GM21360 (cell line): Measurements from ENCODE around the gene CLEC18C.
"Not testable (repeated sequence)": the region's sequence is repeated elsewhere in the genome, so short reads cannot be mapped to it uniquely, and the experiment has no call there.

Experiments used
- ATAC-seq: cut with Tn5 transposase; IDR thresholded peaks from one replicate; pipeline ENCODE4 v1.9.1; 2021; ENCODE audit warnings: mild to moderate bottlenecking, moderate library complexity; ENCODE audit not compliant: unreplicated experiment

The CLEC18C gene

GRCh38 chr16:70173212-70173837 is at the start of gene CLEC18C:
CLEC18C (plus strand) TSS chr16:70173787; CDS start chr16:70174279, 492 bp downstream.
- not testable (repeated sequence) for ATAC-seq

- not testable (repeated sequence) for ATAC-seq
Measured at GRCh38 chr16:70123822-70124221, 49.8 kb upstream of the CLEC18C start.

GRCh38 chr16:70126226-70126625 is 47.4 kb upstream of the CLEC18C start:
- ATAC-seq, result not testable (repeated sequence)

- not testable (repeated sequence) for ATAC-seq
Measured at GRCh38 chr16:70127706-70128105, 45.9 kb upstream of the CLEC18C start.

- ATAC-seq, result not testable (repeated sequence)
Measured at GRCh38 chr16:70128844-70129243, 44.7 kb upstream of the CLEC18C start.

- ATAC-seq, result not testable (repeated sequence)
Measured at GRCh38 chr16:70135796-70136195, 37.8 kb upstream of the CLEC18C start.

- not testable (repeated sequence) for ATAC-seq
Measured at GRCh38 chr16:70136595-70136994, 37.0 kb upstream of the CLEC18C start.

- not testable (repeated sequence) for ATAC-seq
Measured at GRCh38 chr16:70142739-70143138, 30.8 kb upstream of the CLEC18C start.

DNA sequence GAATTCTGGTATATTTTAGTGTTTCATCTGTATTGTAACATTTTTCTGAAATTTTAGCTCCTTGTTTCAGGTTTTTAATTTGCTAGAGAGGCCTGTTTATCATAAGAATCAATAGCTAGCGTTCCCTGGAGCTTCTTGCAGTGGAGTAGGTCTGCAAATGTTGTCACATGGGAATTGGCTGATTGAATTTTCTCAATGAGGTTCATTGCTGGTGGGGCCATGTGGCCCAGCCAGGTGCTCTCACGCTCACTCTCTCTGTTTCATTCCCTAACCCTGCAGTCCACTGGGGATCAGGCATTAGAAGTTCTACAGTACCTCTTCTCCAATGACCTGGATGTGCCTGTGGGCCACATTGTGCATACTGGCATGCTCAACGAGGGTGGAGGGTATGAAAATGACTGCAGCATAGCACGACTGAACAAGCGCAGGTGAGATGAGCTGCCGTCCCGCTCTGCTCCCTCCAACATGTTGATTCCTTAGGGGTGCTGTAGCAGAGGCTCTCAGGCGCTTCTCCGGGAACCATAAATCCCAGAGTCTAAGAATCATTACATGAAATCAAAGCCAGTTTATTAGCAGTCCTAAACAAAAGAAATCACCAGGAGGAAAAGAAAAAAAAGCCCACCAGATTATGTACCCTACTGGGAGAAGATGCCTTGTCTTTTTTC is 30.2 kb upstream of the CLEC18C start:
- not testable (repeated sequence) for ATAC-seq

GRCh38 chr16:70147853-70148252 is 25.7 kb upstream of the CLEC18C start:
- ATAC-seq, result not testable (repeated sequence)

GRCh38 chr16:70148453-70148852 is 25.1 kb upstream of the CLEC18C start:
- ATAC-seq, result not testable (repeated sequence)

- ATAC-seq, result not testable (repeated sequence)
Measured at GRCh38 chr16:70149296-70149695, 24.3 kb upstream of the CLEC18C start.

DNA sequence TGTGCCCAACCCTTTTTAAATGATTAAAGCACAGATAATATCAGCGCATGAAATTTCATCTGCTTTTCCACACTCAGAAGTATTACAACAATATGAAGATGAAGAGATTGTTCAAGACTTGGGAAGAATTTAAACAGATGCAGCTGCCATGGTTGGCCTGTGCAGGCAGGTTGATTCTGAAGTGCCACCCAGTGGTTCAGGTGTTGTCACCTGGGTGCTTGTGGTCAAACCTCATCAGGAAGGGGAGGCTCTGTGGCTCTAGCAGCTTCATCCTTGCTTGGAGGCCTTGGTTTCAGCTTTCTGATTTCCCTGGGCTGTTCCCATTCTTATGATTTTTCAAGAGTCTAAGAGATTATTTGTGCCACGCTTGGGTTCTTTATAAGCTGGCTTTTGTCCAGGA is 22.2 kb upstream of the CLEC18C start:
- no peak for ATAC-seq

DNA sequence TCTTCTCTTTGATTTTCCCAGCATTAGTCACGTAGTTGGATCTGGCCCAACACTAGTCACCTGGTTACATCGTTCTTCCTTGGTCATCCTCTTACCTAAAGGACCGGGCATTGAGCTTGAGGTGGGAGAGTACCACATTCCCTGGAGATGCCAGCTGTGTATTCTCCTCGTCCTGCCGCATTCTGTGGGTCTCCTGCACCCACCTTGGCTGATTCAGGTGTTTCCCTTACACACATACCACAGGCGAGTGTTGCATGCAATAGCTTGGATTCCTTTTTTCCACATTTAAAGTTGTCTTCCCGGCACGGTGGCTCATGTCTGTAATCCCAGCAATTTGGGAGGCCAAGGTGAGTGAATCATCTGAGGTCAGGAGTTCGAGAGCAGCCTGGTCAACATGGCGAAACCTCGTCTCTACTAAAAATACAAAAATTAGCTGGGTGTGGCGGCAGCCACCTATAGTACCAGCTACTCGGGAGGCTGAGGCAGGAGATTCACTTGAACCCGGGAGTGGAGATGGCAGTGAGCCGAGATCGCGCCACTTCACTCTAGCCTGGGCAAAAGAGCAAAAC is 21.6 kb upstream of the CLEC18C start:
- no peak for ATAC-seq

- no peak for ATAC-seq
Measured at GRCh38 chr16:70152578-70153302, 20.8 kb upstream of the CLEC18C start.

GRCh38 chr16:70154736-70155135 is 18.9 kb upstream of the CLEC18C start:
- not testable (repeated sequence) for ATAC-seq

DNA sequence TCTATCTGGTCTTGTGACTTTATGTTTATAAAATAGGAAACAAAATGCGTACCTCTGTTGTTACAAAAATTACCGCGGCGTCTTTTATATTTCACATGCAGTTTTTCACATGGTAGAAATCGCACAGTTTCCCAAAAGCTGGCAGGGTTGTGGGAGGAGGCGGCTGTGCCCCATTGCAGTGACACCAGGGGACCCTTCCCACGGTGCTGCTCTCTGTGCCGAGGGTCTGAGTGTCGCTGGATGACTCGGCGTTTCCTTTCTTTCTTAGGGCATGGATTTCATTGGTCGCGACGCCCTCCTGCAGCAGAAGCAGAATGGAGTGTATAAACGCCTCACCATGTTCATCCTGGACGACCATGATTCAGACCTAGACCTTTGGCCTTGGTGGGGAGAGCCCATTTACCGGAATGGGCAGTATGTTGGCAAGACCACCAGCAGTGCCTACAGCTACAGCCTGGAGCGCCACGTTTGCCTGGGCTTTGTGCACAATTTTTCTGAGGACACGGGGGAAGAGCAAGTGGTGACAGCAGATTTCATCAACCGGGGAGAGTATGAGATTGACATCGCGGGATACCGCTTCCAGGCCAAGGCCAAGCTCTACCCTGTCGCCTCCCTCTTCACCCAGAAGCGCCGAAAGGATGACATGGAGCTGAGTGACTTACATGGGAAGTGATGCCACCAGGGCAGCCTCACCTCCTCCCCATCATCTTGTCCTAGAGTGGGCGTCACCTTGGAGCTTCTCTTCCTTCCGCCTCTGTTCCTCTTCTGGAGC is 17.2 kb upstream of the CLEC18C start:
- no peak for ATAC-seq

DNA sequence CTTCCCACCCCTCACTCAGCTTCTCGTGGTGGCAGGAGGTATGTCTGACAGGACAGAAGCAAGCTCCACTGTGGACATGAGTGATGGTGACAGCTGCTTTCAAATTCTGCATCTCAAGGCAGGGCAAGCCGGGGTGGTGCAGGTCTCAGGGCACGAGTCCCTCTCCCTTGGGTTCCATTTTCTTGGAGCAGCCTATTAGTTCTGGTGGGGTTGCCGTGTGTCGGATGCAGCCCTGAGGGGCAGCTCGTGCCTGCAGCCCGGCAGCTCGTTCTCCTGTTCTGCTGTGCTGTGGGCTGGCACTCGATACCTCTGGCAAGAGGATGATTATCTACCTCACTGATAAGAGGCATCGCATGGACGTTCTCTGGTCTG is 16.5 kb upstream of the CLEC18C start:
- ATAC-seq, result no peak

DNA sequence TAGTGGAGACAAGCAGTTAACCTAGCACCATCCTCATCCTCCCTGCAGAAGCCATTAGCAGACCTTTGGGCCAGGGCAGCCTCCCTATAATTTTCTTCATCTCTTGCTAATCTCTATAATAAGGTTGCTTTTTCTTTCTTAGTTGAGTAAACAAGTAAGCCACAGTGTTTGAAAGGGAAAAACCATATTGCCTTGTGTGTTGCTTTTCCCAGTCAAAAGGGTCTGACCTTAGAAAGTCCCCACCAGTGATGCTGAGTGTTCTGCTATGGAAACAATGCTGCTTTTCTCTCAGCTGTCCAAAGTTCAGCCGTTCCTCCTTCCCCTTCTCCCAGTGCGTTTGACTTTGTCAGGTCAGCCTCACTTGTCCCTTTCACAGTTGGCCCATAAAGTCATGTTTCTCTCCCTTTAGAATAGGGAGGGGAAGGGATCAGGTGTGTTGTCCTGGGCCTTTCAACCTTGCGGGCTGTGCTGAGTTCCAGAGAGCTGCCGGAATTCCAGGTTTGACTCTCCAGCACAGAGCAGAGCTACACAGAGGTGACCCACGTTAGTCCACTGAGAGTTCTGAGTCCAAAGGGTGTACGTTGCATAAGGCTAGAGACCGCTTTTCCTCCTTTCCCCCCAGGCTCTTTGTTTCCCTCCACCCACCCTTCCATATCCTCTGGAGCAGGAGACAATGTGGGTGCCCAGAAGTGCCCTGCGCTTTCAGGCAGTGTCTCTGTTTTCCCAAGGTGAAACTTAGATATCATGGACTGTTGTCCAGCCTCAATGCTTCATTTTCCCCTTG is 15.9 kb upstream of the CLEC18C start:
- no peak for ATAC-seq
